ENCODE data around the gene DTX1. TPM values are rescaled to one million over a fixed set of nuclear protein-coding genes. Genes with fewer than 3 reads are reported as not detected.

The DTX1 gene
- total RNA-seq, 1 experiment from 2014 or later, result 0.44 TPM

GRCh38 chr12:113097716-113098440 lies 41.3 kb downstream of the DTX1 start:
- ATAC-seq, result peak; percentile 53
- intact Hi-C loops (cut with micrococcal nuclease; ENCODE audit: unreplicated experiment), result loop anchor here (1.0 kb wide), 1 partner anchor 49 kb away; no protein-coding TSS in a partner anchor

GRCh38 chr12:113098441-113099028 lies 42.0 kb downstream of the DTX1 start:
- TF ChIP-seq CTCF (IDR thresholded peaks at IDR 0.05) (peak; percentile 95), SIN3A (IDR thresholded peaks at IDR 0.05; ENCODE audit: borderline replicate concordance, insufficient read depth, low read depth, low read length) (no peak)
- Histone ChIP-seq H3K4me1 (ENCODE audit: control insufficient read depth, insufficient read depth, low read length) (peaks cover 3% of the 10 kb centered on the region; the same call in 1 of the 2 replicates), H3K27ac (ENCODE audit: low read length) (no peak overlapping the region), H3K9me3 (ENCODE audit: control insufficient read depth, insufficient read depth, low read depth, low read length) (no peaks in the 10 kb centered on the region), H3K27me3 (ENCODE audit: control insufficient read depth, insufficient read depth, low read length) (no peaks in the 10 kb centered on the region), H3K4me3 (ENCODE audit: low read depth in 2 of 2, low read length in 2 of 2) (no peak overlapping the region), H3K36me3 (ENCODE audit: control insufficient read depth, insufficient read depth, low read length) (no peaks in the 10 kb centered on the region)
- ChIA-PET CTCF (interaction anchor here (0.6 to 1.0 kb wide), 3 partner anchors 92 to 121 kb away, joined by 3 to 5 read pairs (median 3); no protein-coding TSS in a partner anchor), POLR2A (no interaction called here)
- in situ Hi-C loops (cut with HindIII; ENCODE audit: low pct_unique_long_range_greater_than_20kb, low sequenced_read_pairs), result no loop called here
- peak; percentile 83 for DNase-seq (ENCODE audit: low read depth, low spot score)
- intact Hi-C loops (cut with micrococcal nuclease; ENCODE audit: unreplicated experiment), result loop anchor here (1.0 kb wide), 1 partner anchor 49 kb away; no protein-coding TSS in a partner anchor
- no TSS peak for BruUV-seq (replicated peaks)
- ATAC-seq, result peak; percentile 75

More at GRCh38 chr12:113097716-113098440, 41.3 kb downstream of the DTX1 start:
- no peaks in the 10 kb centered on the region for H3K9me3 ChIP-seq (ENCODE audit: control insufficient read depth, insufficient read depth, low read depth, low read length)
- POLR2A ChIA-PET, result no interaction called here
- peaks cover 3% of the 10 kb centered on the region; the same call in 1 of the 2 replicates for H3K4me1 ChIP-seq (ENCODE audit: control insufficient read depth, insufficient read depth, low read length)
- TF ChIP-seq TCF7L2 (IDR thresholded peaks at IDR 0.05; ENCODE audit: low read depth, low read length), result no peak
- TF ChIP-seq, protein P1, sequence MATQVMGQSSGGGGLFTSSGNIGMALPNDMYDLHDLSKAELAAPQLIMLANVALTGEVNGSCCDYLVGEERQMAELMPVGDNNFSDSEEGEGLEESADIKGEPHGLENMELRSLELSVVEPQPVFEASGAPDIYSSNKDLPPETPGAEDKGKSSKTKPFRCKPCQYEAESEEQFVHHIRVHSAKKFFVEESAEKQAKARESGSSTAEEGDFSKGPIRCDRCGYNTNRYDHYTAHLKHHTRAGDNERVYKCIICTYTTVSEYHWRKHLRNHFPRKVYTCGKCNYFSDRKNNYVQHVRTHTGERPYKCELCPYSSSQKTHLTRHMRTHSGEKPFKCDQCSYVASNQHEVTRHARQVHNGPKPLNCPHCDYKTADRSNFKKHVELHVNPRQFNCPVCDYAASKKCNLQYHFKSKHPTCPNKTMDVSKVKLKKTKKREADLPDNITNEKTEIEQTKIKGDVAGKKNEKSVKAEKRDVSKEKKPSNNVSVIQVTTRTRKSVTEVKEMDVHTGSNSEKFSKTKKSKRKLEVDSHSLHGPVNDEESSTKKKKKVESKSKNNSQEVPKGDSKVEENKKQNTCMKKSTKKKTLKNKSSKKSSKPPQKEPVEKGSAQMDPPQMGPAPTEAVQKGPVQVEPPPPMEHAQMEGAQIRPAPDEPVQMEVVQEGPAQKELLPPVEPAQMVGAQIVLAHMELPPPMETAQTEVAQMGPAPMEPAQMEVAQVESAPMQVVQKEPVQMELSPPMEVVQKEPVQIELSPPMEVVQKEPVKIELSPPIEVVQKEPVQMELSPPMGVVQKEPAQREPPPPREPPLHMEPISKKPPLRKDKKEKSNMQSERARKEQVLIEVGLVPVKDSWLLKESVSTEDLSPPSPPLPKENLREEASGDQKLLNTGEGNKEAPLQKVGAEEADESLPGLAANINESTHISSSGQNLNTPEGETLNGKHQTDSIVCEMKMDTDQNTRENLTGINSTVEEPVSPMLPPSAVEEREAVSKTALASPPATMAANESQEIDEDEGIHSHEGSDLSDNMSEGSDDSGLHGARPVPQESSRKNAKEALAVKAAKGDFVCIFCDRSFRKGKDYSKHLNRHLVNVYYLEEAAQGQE (IDR thresholded peaks at IDR 0.05; ENCODE audit: insufficient read depth in 1 of 2, low read depth in 2 of 2, low read length in 1 of 2), result no peak
- TF ChIP-seq SIN3A (IDR thresholded peaks at IDR 0.05; ENCODE audit: borderline replicate concordance, insufficient read depth, low read depth, low read length), result no peak
- TF ChIP-seq POLR2AphosphoS5 (IDR thresholded peaks at IDR 0.05; ENCODE audit: low read depth, low read length), result no peak
- no peak for TF ChIP-seq CTCF (IDR thresholded peaks at IDR 0.05)
- DNase-seq (ENCODE audit: low read depth, low spot score), result no peak
- no peak overlapping the region for H3K4me3 ChIP-seq (ENCODE audit: low read depth in 2 of 2, low read length in 2 of 2)
- in situ Hi-C loops (cut with HindIII; ENCODE audit: low pct_unique_long_range_greater_than_20kb, low sequenced_read_pairs), result no loop called here
- no TSS peak for BruUV-seq (replicated peaks)
- CTCF ChIA-PET, result interaction anchor here (0.6 to 1.0 kb wide), 4 partner anchors 64 to 120 kb away, joined by 3 to 7 read pairs (median 4); no protein-coding TSS in a partner anchor
- H3K36me3 ChIP-seq (ENCODE audit: control insufficient read depth, insufficient read depth, low read length), result no peaks in the 10 kb centered on the region
- H3K27me3 ChIP-seq (ENCODE audit: control insufficient read depth, insufficient read depth, low read length), result no peaks in the 10 kb centered on the region
- H3K27ac ChIP-seq (ENCODE audit: low read length), result no peak overlapping the region
